HG03103 (cell line): Measurements from ENCODE around the gene CXorf49B.
"Not testable (repeated sequence)": the region's sequence is repeated elsewhere in the genome, so short reads cannot be mapped to it uniquely, and the experiment has no call there.

Source experiments
- ATAC-seq: cut with Tn5 transposase; IDR thresholded peaks from one replicate; pipeline ENCODE4 v1.9.1; 2021; ENCODE audit warnings: low read depth; ENCODE audit not compliant: unreplicated experiment

CXorf49B gene

GRCh38 chrX:71763049-71763448 is at the start of gene CXorf49B:
Gene CXorf49B (plus strand): TSS chrX:71763349. CDS start chrX:71763424, 75 bp downstream.
- ATAC-seq, result not testable (repeated sequence)

- ATAC-seq, result not testable (repeated sequence)
Measured at GRCh38 chrX:71714064-71714463, 49.1 kb upstream of the CXorf49B start.

- not testable (repeated sequence) for ATAC-seq
Measured at GRCh38 chrX:71715551-71715950, 47.6 kb upstream of the CXorf49B start.

GRCh38 chrX:71716323-71716722 is 46.8 kb upstream of the CXorf49B start:
- ATAC-seq, result not testable (repeated sequence)

- ATAC-seq, result not testable (repeated sequence)
Measured at GRCh38 chrX:71718185-71718584, 45.0 kb upstream of the CXorf49B start, which contains the start of gene CXorf49. Gene CXorf49 (minus strand): TSS chrX:71718285. CDS start chrX:71718151, 134 bp downstream.

- ATAC-seq, result not testable (repeated sequence)
Measured at GRCh38 chrX:71719195-71719594, 44.0 kb upstream of the CXorf49B start.

- ATAC-seq, result not testable (repeated sequence)
Measured at GRCh38 chrX:71720289-71720886, 42.8 kb upstream of the CXorf49B start.

- not testable (repeated sequence) for ATAC-seq
Measured at GRCh38 chrX:71760688-71761281, 2.4 kb upstream of the CXorf49B start.

- not testable (repeated sequence) for ATAC-seq
Measured at GRCh38 chrX:71764832-71765231, 1.7 kb downstream of the CXorf49B start.

GRCh38 chrX:71765613-71766012 is 2.5 kb downstream of the CXorf49B start:
- ATAC-seq, result not testable (repeated sequence)

GRCh38 chrX:71767134-71767533 is 4.0 kb downstream of the CXorf49B start:
- ATAC-seq, result not testable (repeated sequence)

GRCh38 chrX:71778322-71778721 is 15.2 kb downstream of the CXorf49B start:
- not testable (repeated sequence) for ATAC-seq

- not testable (repeated sequence) for ATAC-seq
Measured at GRCh38 chrX:71782225-71782949, 19.2 kb downstream of the CXorf49B start.

- not testable (repeated sequence) for ATAC-seq
Measured at GRCh38 chrX:71782950-71783299, 19.8 kb downstream of the CXorf49B start.

GRCh38 chrX:71783569-71784347 is 20.6 kb downstream of the CXorf49B start:
- not testable (repeated sequence) for ATAC-seq

- not testable (repeated sequence) for ATAC-seq
Measured at GRCh38 chrX:71784348-71784983, 21.3 kb downstream of the CXorf49B start.

GRCh38 chrX:71806450-71806849 is 43.3 kb downstream of the CXorf49B start:
- ATAC-seq, result not testable (repeated sequence)

GRCh38 chrX:71809886-71810285 is 46.7 kb downstream of the CXorf49B start:
- ATAC-seq, result no peak

- no peak for ATAC-seq
Measured at GRCh38 chrX:71814123-71814912, 51.2 kb downstream of the CXorf49B start.
